ENCODE results near the gene FAN1.

FAN1 gene

GRCh38 chr15:30963681-30964080, 60.0 kb downstream of the FAN1 start:
- CTCF ChIA-PET, result no interaction called here
- POLR2A ChIA-PET, result no interaction called here
- TF ChIP-seq L3MBTL2 (conservative IDR thresholded peaks at IDR 0.05), result no peak
- no peak for TF ChIP-seq ELF4 (IDR thresholded peaks at IDR 0.05)
- no peak for TF ChIP-seq ARNT (IDR thresholded peaks at IDR 0.05)
- TF ChIP-seq NFRKB (IDR thresholded peaks at IDR 0.05), result no peak
- TF ChIP-seq HDGF (IDR thresholded peaks at IDR 0.05; ENCODE audit: borderline replicate concordance), result no peak
- no peak for TF ChIP-seq CTBP1 (IDR thresholded peaks at IDR 0.05; ENCODE audit: borderline replicate concordance)
- TF ChIP-seq, protein P1, sequence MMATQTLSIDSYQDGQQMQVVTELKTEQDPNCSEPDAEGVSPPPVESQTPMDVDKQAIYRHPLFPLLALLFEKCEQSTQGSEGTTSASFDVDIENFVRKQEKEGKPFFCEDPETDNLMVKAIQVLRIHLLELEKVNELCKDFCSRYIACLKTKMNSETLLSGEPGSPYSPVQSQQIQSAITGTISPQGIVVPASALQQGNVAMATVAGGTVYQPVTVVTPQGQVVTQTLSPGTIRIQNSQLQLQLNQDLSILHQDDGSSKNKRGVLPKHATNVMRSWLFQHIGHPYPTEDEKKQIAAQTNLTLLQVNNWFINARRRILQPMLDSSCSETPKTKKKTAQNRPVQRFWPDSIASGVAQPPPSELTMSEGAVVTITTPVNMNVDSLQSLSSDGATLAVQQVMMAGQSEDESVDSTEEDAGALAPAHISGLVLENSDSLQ (IDR thresholded peaks at IDR 0.05), result no peak
- no peak for TF ChIP-seq LEF1 (IDR thresholded peaks at IDR 0.05; ENCODE audit: borderline replicate concordance)
- TF ChIP-seq SP1 (IDR thresholded peaks at IDR 0.05), result no peak
- TF ChIP-seq FOXA1 (IDR thresholded peaks at IDR 0.05), result no peak
- TF ChIP-seq FOXK2 (IDR thresholded peaks at IDR 0.05), result no peak
- DNase-seq (ENCODE audit: extremely low spot score), result no peak

GRCh38 chr15:30969724-30970123, 66.0 kb downstream of the FAN1 start:
- CTCF ChIA-PET, result no interaction called here
- no peak for DNase-seq (ENCODE audit: extremely low spot score)
- TF ChIP-seq NFRKB (IDR thresholded peaks at IDR 0.05) (no peak), FOXA1 (IDR thresholded peaks at IDR 0.05) (no peak), SUZ12 (IDR thresholded peaks at IDR 0.05) (no peak), LEF1 (IDR thresholded peaks at IDR 0.05; ENCODE audit: borderline replicate concordance) (no peak), HDGF (IDR thresholded peaks at IDR 0.05; ENCODE audit: borderline replicate concordance) (no peak), ELF4 (IDR thresholded peaks at IDR 0.05) (no peak), CTBP1 (IDR thresholded peaks at IDR 0.05; ENCODE audit: borderline replicate concordance) (no peak), ZNF384 (IDR thresholded peaks at IDR 0.05) (no peak), FOXK2 (IDR thresholded peaks at IDR 0.05) (no peak), L3MBTL2 (conservative IDR thresholded peaks at IDR 0.05) (no peak), FOXM1 (IDR thresholded peaks at IDR 0.05; ENCODE audit: borderline replicate concordance) (no peak)
- POLR2A ChIA-PET, result no interaction called here

DNA sequence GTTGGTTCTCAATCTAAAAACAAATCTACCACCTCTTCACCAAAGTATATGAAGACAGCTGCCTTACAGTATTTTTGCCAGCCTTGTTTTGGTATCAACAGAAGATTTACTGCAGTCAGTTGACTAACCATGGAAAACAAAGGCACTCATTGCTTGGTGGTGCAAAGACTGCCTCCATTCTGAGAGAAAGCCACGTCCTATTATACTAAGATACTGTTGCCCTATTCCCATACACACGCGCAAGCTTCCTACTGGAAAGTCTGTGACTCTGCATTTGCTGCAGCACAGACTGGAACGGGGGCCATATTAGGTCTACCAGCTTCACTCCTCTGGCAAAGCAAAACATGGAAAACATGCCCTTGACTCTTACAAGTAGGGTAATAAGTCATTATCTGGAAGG, 69.7 kb downstream of the FAN1 start:
- TF ChIP-seq FOXK2 (IDR thresholded peaks at IDR 0.05) (no peak), TARDBP (IDR thresholded peaks at IDR 0.05) (no peak), SUZ12 (IDR thresholded peaks at IDR 0.05) (no peak), SP1 (IDR thresholded peaks at IDR 0.05) (no peak), HDGF (IDR thresholded peaks at IDR 0.05; ENCODE audit: borderline replicate concordance) (no peak), NFRKB (IDR thresholded peaks at IDR 0.05) (no peak), CTBP1 (IDR thresholded peaks at IDR 0.05; ENCODE audit: borderline replicate concordance) (no peak), LEF1 (IDR thresholded peaks at IDR 0.05; ENCODE audit: borderline replicate concordance) (no peak), FOXM1 (IDR thresholded peaks at IDR 0.05; ENCODE audit: borderline replicate concordance) (no peak), BHLHE40 (IDR thresholded peaks at IDR 0.05; ENCODE audit: borderline replicate concordance) (no peak), FOXA1 (IDR thresholded peaks at IDR 0.05) (no peak)
- TF ChIP-seq, protein P1 (IDR thresholded peaks at IDR 0.05), result no peak
- CTCF ChIA-PET, result no interaction called here
- POLR2A ChIA-PET, result no interaction called here
- DNase-seq (ENCODE audit: extremely low spot score), result no peak

DNA sequence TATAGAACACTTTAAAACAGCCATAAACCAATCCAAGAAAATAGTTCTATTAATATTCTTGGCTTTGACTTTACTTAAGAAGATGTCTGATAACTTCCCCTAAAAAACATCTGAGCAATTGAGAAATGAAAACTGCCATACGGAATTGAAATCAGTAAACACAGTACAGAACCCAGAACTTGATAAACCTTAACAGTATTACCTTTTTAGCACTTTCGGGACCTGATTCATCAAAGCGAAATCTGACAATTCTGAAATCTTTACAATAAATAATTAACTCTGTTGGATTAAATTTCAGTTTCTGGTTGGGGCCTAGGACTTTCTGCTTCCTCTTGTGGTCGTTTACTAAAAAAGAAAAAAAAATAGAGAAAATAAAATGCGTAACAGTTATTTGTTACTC, 70.4 kb downstream of the FAN1 start:
- no peak for DNase-seq (ENCODE audit: extremely low spot score)
- TF ChIP-seq L3MBTL2 (conservative IDR thresholded peaks at IDR 0.05), result no peak
- no peak for TF ChIP-seq CTBP1 (IDR thresholded peaks at IDR 0.05; ENCODE audit: borderline replicate concordance)
- no peak for TF ChIP-seq BHLHE40 (IDR thresholded peaks at IDR 0.05; ENCODE audit: borderline replicate concordance)
- no peak for TF ChIP-seq NFRKB (IDR thresholded peaks at IDR 0.05)
- no peak for TF ChIP-seq ELF4 (IDR thresholded peaks at IDR 0.05)
- TF ChIP-seq TARDBP (IDR thresholded peaks at IDR 0.05), result no peak
- TF ChIP-seq HDGF (IDR thresholded peaks at IDR 0.05; ENCODE audit: borderline replicate concordance), result no peak
- TF ChIP-seq SUZ12 (IDR thresholded peaks at IDR 0.05), result no peak
- TF ChIP-seq SP1 (IDR thresholded peaks at IDR 0.05), result no peak
- TF ChIP-seq FOXA1 (IDR thresholded peaks at IDR 0.05), result no peak
- TF ChIP-seq FOXM1 (IDR thresholded peaks at IDR 0.05; ENCODE audit: borderline replicate concordance), result no peak
- TF ChIP-seq LEF1 (IDR thresholded peaks at IDR 0.05; ENCODE audit: borderline replicate concordance), result no peak
- TF ChIP-seq, protein P1 (IDR thresholded peaks at IDR 0.05), result no peak
- TF ChIP-seq ZNF384 (IDR thresholded peaks at IDR 0.05), result no peak
- TF ChIP-seq ARNT (IDR thresholded peaks at IDR 0.05), result no peak
- TF ChIP-seq FOXK2 (IDR thresholded peaks at IDR 0.05), result no peak
- ChIA-PET CTCF (no interaction called here), POLR2A (no interaction called here)

GRCh38 chr15:30978328-30978727, 74.6 kb downstream of the FAN1 start:
- no peak for DNase-seq (ENCODE audit: extremely low spot score)
- POLR2A ChIA-PET, result no interaction called here
- TF ChIP-seq TARDBP (IDR thresholded peaks at IDR 0.05) (no peak), HDGF (IDR thresholded peaks at IDR 0.05; ENCODE audit: borderline replicate concordance) (no peak), SP1 (IDR thresholded peaks at IDR 0.05) (no peak), BHLHE40 (IDR thresholded peaks at IDR 0.05; ENCODE audit: borderline replicate concordance) (no peak), ZNF384 (IDR thresholded peaks at IDR 0.05) (no peak), LEF1 (IDR thresholded peaks at IDR 0.05; ENCODE audit: borderline replicate concordance) (no peak), CTBP1 (IDR thresholded peaks at IDR 0.05; ENCODE audit: borderline replicate concordance) (no peak), L3MBTL2 (conservative IDR thresholded peaks at IDR 0.05) (no peak), ELF4 (IDR thresholded peaks at IDR 0.05) (no peak), FOXA1 (IDR thresholded peaks at IDR 0.05) (no peak)
- TF ChIP-seq, protein P1 (IDR thresholded peaks at IDR 0.05), result no peak
- CTCF ChIA-PET, result no interaction called here

DNA sequence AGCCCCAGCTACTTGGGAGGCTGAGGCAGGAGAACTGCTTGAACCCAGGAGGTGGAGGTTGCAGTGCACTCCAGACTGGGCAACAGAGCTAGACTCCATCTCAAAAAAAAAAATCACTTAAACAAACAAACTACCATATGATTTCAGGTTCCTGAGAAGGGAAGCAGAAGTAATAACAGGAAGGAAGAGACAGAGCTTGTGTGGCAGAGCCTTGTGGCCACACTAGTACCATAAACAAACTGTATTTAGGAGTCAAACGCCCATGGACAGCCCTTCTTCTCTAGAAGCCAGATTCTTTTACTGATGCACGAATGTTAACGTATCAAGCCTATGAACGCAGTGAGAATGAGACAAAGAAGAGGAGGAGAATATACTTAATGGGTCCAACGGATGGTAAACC, 75.7 kb downstream of the FAN1 start:
- TF ChIP-seq CTBP1 (IDR thresholded peaks at IDR 0.05; ENCODE audit: borderline replicate concordance) (no peak), NFRKB (IDR thresholded peaks at IDR 0.05) (no peak), ARNT (IDR thresholded peaks at IDR 0.05) (no peak), BHLHE40 (IDR thresholded peaks at IDR 0.05; ENCODE audit: borderline replicate concordance) (no peak), ZNF384 (IDR thresholded peaks at IDR 0.05) (no peak), FOXA1 (IDR thresholded peaks at IDR 0.05) (no peak), HDGF (IDR thresholded peaks at IDR 0.05; ENCODE audit: borderline replicate concordance) (no peak), TARDBP (IDR thresholded peaks at IDR 0.05) (no peak), L3MBTL2 (conservative IDR thresholded peaks at IDR 0.05) (no peak), LEF1 (IDR thresholded peaks at IDR 0.05; ENCODE audit: borderline replicate concordance) (no peak)
- TF ChIP-seq, protein P1 (IDR thresholded peaks at IDR 0.05), result no peak
- DNase-seq (ENCODE audit: extremely low spot score), result no peak
- POLR2A ChIA-PET, result no interaction called here
- CTCF ChIA-PET, result no interaction called here

All from HEK293T (cell line).